Osteoblast (primary cell): ENCODE data around the gene FAM98C. TPM values are rescaled to one million over a fixed set of nuclear protein-coding genes. Genes with fewer than 3 reads are reported as not detected.

ENCODE experiments used
- DNase-seq: peaks from one replicate; pipeline ENCODE4 v3.0.0; 2011; ENCODE audit warnings: low spot score, mixed read lengths; ENCODE audit not compliant: insufficient read length; ENCODE audit errors: missing footprints
- H2AFZ ChIP-seq: 2 replicates; pipeline ENCODE4 v1.6.0; 2011; ENCODE audit warnings: mild to moderate bottlenecking, low read length
- H3K27ac ChIP-seq: 2 replicates; pipeline ENCODE4 v1.5.1; 2011; ENCODE audit warnings: mild to moderate bottlenecking, low read depth, low read length, moderate library complexity
- H3K27me3 ChIP-seq: 2 replicates; pipeline ENCODE4 v1.6.0; 2012; ENCODE audit warnings: mild to moderate bottlenecking, control low read depth, inconsistent platforms, low read length, moderate library complexity; ENCODE audit not compliant: insufficient read depth
- H3K36me3 ChIP-seq: 2 replicates; pipeline ENCODE4 v1.5.1; 2011; ENCODE audit warnings: mild to moderate bottlenecking, low read length, control low read depth, moderate library complexity; ENCODE audit not compliant: insufficient read depth
- H3K4me1 ChIP-seq: 2 replicates; pipeline ENCODE4 v1.5.1; 2011; ENCODE audit warnings: mild to moderate bottlenecking, low read length, control low read depth, moderate library complexity; ENCODE audit not compliant: insufficient read depth
- H3K4me2 ChIP-seq: 2 replicates; pipeline ENCODE4 v1.6.0; 2011; ENCODE audit warnings: mild to moderate bottlenecking, low read length; ENCODE audit not compliant: insufficient read depth
- H3K4me3 ChIP-seq: fragments of 200-600 bp; sonication (generic); 3 replicates; pipeline ENCODE4 v1.5.1; 2012; ENCODE audit warnings: mild to moderate bottlenecking, low read length, inconsistent platforms; ENCODE audit not compliant: insufficient read depth
- H3K79me2 ChIP-seq: 2 replicates; pipeline ENCODE4 v1.6.0; 2012; ENCODE audit warnings: mild to moderate bottlenecking, low read length, control low read depth, inconsistent platforms; ENCODE audit not compliant: insufficient read depth
- H3K9me3 ChIP-seq: 2 replicates; pipeline ENCODE4 v1.5.1; 2011; ENCODE audit warnings: low read depth, low read length, control low read depth
- H4K20me1 ChIP-seq: 2 replicates; pipeline ENCODE4 v1.6.0; 2012; ENCODE audit warnings: mild to moderate bottlenecking, low read length, control low read depth; ENCODE audit not compliant: insufficient read depth
- CTCF ChIP-seq: IDR thresholded peaks from 2 replicates; pipeline ENCODE4 v1.5.1; 2011; ENCODE audit warnings: mild to moderate bottlenecking, low read depth, low read length, moderate library complexity; ENCODE audit errors: extremely low read depth
- total RNA-seq: library from RNA; depleted of rRNA; stranded (reverse); fragments of >200 nt; gene quantifications from 2 replicates; pipeline ENCODE4 v1.2.3, GENCODE V29; 2012

FAM98C gene
- total RNA-seq, 1 donor, result 14.1 TPM

- Histone ChIP-seq H2AFZ (no peak overlapping the region), H3K9me3 (no peaks in the 10 kb centered on the region), H4K20me1 (peaks cover 49% of the 10 kb centered on the region), H3K4me3 (no peak overlapping the region), H3K36me3 (peaks cover 60% of the 10 kb centered on the region), H3K79me2 (peaks cover 67% of the 10 kb centered on the region), H3K4me2 (no peak overlapping the region), H3K27me3 (no peaks in the 10 kb centered on the region), H3K27ac (no peak overlapping the region), H3K4me1 (peaks cover 15% of the 10 kb centered on the region)
- peak; percentile 62 for DNase-seq
- TF ChIP-seq CTCF, result no peak
Measured at GRCh38 chr19:38378866-38379265, 24.0 kb upstream of the FAM98C start.

GRCh38 chr19:38381138-38381537, 21.8 kb upstream of the FAM98C start:
- no peak for DNase-seq
- Histone ChIP-seq H2AFZ (no peak overlapping the region), H4K20me1 (peaks cover 53% of the 10 kb centered on the region), H3K4me2 (no peak overlapping the region), H3K27ac (no peak overlapping the region), H3K27me3 (no peaks in the 10 kb centered on the region), H3K4me1 (peaks cover 8% of the 10 kb centered on the region), H3K79me2 (peaks cover 52% of the 10 kb centered on the region), H3K9me3 (no peaks in the 10 kb centered on the region), H3K4me3 (no peak overlapping the region), H3K36me3 (peaks cover 66% of the 10 kb centered on the region)
- TF ChIP-seq CTCF, result no peak

- no peak overlapping the region for H2AFZ ChIP-seq
- TF ChIP-seq CTCF, result no peak
- DNase-seq, result peak; percentile 79
- H3K9me3 ChIP-seq, result no peaks in the 10 kb centered on the region
- H3K4me3 ChIP-seq, result no peak overlapping the region
- peaks cover 55% of the 10 kb centered on the region for H3K36me3 ChIP-seq
- peaks cover 40% of the 10 kb centered on the region for H4K20me1 ChIP-seq
- no peak overlapping the region for H3K27ac ChIP-seq
- no peaks in the 10 kb centered on the region for H3K27me3 ChIP-seq
- peaks cover 32% of the 10 kb centered on the region for H3K79me2 ChIP-seq
- peaks cover 4% of the 10 kb centered on the region for H3K4me1 ChIP-seq
- H3K4me2 ChIP-seq, result no peak overlapping the region
Measured at GRCh38 chr19:38383184-38383583, 19.7 kb upstream of the FAM98C start.

GRCh38 chr19:38383743-38384142, 19.1 kb upstream of the FAM98C start:
- Histone ChIP-seq H3K4me2 (no peak overlapping the region), H3K27me3 (no peaks in the 10 kb centered on the region), H2AFZ (no peak overlapping the region), H3K4me1 (peaks cover 4% of the 10 kb centered on the region), H3K36me3 (peaks cover 54% of the 10 kb centered on the region), H3K4me3 (no peak overlapping the region), H4K20me1 (peaks cover 39% of the 10 kb centered on the region), H3K79me2 (peaks cover 28% of the 10 kb centered on the region), H3K9me3 (no peaks in the 10 kb centered on the region), H3K27ac (no peak overlapping the region)
- DNase-seq, result peak; percentile 61
- no peak for TF ChIP-seq CTCF
